Loucy (cell line): Measurements from ENCODE around the gene ACTRT2.

Experiments
- H2AFZ ChIP-seq: fragments of 200-600 bp; sonication (generic); 2 replicates; pipeline ENCODE4 v1.6.0; 2016; ENCODE audit warnings: antibody characterized with exemption, mild to moderate bottlenecking, low read length, moderate library complexity
- H3F3A ChIP-seq: fragments of 200-600 bp; 2 replicates; pipeline ENCODE4 v1.6.0; 2016; ENCODE audit warnings: antibody characterized with exemption, low read depth, mild to moderate bottlenecking
- H3K27me3 ChIP-seq: fragments of 200-600 bp; sonication (generic); 2 replicates; pipeline ENCODE4 v1.6.1; 2014; ENCODE audit warnings: low read length, mild to moderate bottlenecking; ENCODE audit not compliant: insufficient read depth, poor library complexity, severe bottlenecking
- H3K36me3 ChIP-seq: fragments of 200-600 bp; sonication (generic); 2 replicates; pipeline ENCODE4 v1.6.1; 2016; ENCODE audit warnings: low read length; ENCODE audit not compliant: insufficient read depth
- H3K4me1 ChIP-seq: fragments of 200-600 bp; sonication (generic); 2 replicates; pipeline ENCODE4 v1.5.1; 2014; ENCODE audit warnings: low read length, mild to moderate bottlenecking; ENCODE audit not compliant: insufficient read depth, poor library complexity, severe bottlenecking
- H3K4me2 ChIP-seq: fragments of 200-600 bp; sonication (generic); 2 replicates; pipeline ENCODE4 v1.6.0; 2014; ENCODE audit warnings: antibody characterized with exemption, low read length, low read depth, mild to moderate bottlenecking; ENCODE audit not compliant: poor library complexity, severe bottlenecking
- H3K4me3 ChIP-seq: fragments of 200-600 bp; sonication (generic); 2 replicates; pipeline ENCODE4 v1.5.1; 2014; ENCODE audit warnings: low read length, mild to moderate bottlenecking, mixed read lengths; ENCODE audit not compliant: poor library complexity, severe bottlenecking
- H3K79me2 ChIP-seq: fragments of 200-600 bp; sonication (generic); 2 replicates; pipeline ENCODE4 v1.6.1; 2014; ENCODE audit warnings: low read length; ENCODE audit not compliant: insufficient read depth
- H3K9ac ChIP-seq: fragments of 200-600 bp; sonication (generic); 2 replicates; pipeline ENCODE4 v1.6.0; 2014; ENCODE audit warnings: mild to moderate bottlenecking, low read depth, low read length, moderate library complexity; ENCODE audit not compliant: poor library complexity, severe bottlenecking
- H3K9me2 ChIP-seq: fragments of 200-600 bp; sonication (generic); replicated peaks from 2 replicates; pipeline ENCODE4 v1.6.1; 2016; ENCODE audit warnings: low read depth, low read length, mixed read lengths
- H3K9me3 ChIP-seq: fragments of 200-600 bp; sonication (generic); 2 replicates; pipeline ENCODE4 v1.6.1; 2014; ENCODE audit warnings: mild to moderate bottlenecking, antibody characterized with exemption, low read length, low read depth; ENCODE audit not compliant: insufficient read depth
- H4K20me1 ChIP-seq: fragments of 200-600 bp; sonication (generic); 2 replicates; pipeline ENCODE4 v1.6.0; 2014; ENCODE audit warnings: antibody characterized with exemption, low read length, mild to moderate bottlenecking; ENCODE audit not compliant: insufficient read depth, poor library complexity, severe bottlenecking
- CTCF ChIP-seq: fragments of 200-600 bp; sonication (generic); conservative IDR thresholded peaks from 2 replicates; pipeline ENCODE4 v1.5.1; 2014; ENCODE audit warnings: mild to moderate bottlenecking, antibody characterized with exemption, low read length
- EZH2phosphoT487 ChIP-seq: fragments of 200-600 bp; IDR thresholded peaks from 2 replicates; pipeline ENCODE4 v1.6.1; 2018; ENCODE audit warnings: antibody characterized with exemption, mild to moderate bottlenecking, moderate library complexity, borderline replicate concordance

ACTRT2 gene

GRCh38 chr1:2984399-2985061 lies 36.7 kb upstream of the ACTRT2 start:
- Histone ChIP-seq H3K79me2 (no peaks in the 10 kb centered on the region), H3K27me3 (no peaks in the 10 kb centered on the region), H3F3A (no peaks in the 10 kb centered on the region), H3K4me3 (no peak overlapping the region), H3K4me1 (no peaks in the 10 kb centered on the region), H3K9me3 (no peaks in the 10 kb centered on the region), H4K20me1 (no peaks in the 10 kb centered on the region), H3K36me3 (no peaks in the 10 kb centered on the region), H3K4me2 (no peak overlapping the region), H2AFZ (no peak overlapping the region), H3K9me2 (no peaks in the 10 kb centered on the region), H3K9ac (no peak overlapping the region)
- TF ChIP-seq CTCF (no peak), EZH2phosphoT487 (no peak)

GRCh38 chr1:2985067-2985561 lies 36.2 kb upstream of the ACTRT2 start:
- H3K9me3 ChIP-seq: no peaks in the 10 kb centered on the region
- H3K4me1 ChIP-seq: no peaks in the 10 kb centered on the region
- TF ChIP-seq CTCF: no peak
- no peak for TF ChIP-seq EZH2phosphoT487

GRCh38 chr1:2985694-2986548 lies 35.3 kb upstream of the ACTRT2 start:
- Histone ChIP-seq H3F3A (no peaks in the 10 kb centered on the region), H3K4me2 (no peak overlapping the region), H3K9me2 (no peaks in the 10 kb centered on the region), H3K9ac (no peak overlapping the region), H3K36me3 (no peaks in the 10 kb centered on the region), H2AFZ (no peak overlapping the region), H4K20me1 (no peaks in the 10 kb centered on the region), H3K4me3 (no peak overlapping the region), H3K9me3 (no peaks in the 10 kb centered on the region), H3K4me1 (no peaks in the 10 kb centered on the region), H3K79me2 (no peaks in the 10 kb centered on the region), H3K27me3 (no peaks in the 10 kb centered on the region)
- TF ChIP-seq EZH2phosphoT487 (no peak), CTCF (no peak)

More at GRCh38 chr1:2985067-2985561, 36.2 kb upstream of the ACTRT2 start:
- Histone ChIP-seq H3K4me2 (no peak overlapping the region), H3K9ac (no peak overlapping the region), H3K27me3 (no peaks in the 10 kb centered on the region), H3K4me3 (no peak overlapping the region), H3K36me3 (no peaks in the 10 kb centered on the region), H3K79me2 (no peaks in the 10 kb centered on the region), H3K9me2 (no peaks in the 10 kb centered on the region), H3F3A (no peaks in the 10 kb centered on the region), H4K20me1 (no peaks in the 10 kb centered on the region), H2AFZ (no peak overlapping the region)
